Ramos (cell line): ENCODE data around the gene SLC25A26.

Experiments
- in situ Hi-C: fragments of 300-500 bp; cut with MboI; formaldehyde crosslinking; loops from one replicate; pipeline ENCODE4 v1.14.3; 2022; ENCODE audit warnings: low sequenced_read_pairs; ENCODE audit not compliant: unreplicated experiment

The SLC25A26 gene

DNA sequence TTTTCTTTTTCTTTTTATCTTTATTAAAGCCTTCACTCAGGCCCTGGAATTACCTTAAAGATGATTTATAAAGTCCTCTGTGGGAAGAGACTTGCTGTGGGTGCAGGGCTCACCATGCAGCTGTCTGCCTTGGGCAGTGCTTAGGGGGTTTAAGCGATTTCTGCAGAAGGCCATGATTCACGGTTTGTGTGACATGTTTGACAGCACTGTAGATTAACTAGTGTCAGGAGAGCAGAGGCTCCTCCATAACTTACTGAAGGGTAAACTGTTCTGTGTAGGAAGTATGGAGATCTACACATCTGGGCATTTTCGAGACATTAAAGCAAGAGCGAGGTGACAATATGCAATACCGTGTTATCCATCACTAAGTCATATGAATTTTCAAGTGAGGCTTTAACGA is 142.3 kb downstream of the SLC25A26 start:
- in situ Hi-C loops: no loop called here

DNA sequence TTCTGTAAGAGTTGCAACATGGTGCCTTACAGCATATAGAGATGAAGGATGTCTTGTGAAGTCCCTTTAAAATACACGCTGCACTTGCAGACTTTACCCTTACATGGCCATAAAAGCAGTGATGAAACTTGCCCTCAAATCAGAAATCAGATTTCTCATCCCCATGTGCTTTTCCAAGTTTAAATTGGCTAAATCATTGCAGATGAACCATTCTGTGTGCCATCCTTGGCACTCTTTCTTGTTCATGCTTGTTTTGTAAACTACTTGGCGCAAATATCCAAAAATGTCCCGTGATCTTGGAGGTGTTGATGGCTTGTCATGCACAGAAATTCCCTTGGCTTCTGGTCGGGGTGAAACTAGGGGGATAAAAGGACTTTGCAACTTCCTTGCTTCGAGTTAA is 144.3 kb downstream of the SLC25A26 start:
- in situ Hi-C loops: no loop called here

DNA sequence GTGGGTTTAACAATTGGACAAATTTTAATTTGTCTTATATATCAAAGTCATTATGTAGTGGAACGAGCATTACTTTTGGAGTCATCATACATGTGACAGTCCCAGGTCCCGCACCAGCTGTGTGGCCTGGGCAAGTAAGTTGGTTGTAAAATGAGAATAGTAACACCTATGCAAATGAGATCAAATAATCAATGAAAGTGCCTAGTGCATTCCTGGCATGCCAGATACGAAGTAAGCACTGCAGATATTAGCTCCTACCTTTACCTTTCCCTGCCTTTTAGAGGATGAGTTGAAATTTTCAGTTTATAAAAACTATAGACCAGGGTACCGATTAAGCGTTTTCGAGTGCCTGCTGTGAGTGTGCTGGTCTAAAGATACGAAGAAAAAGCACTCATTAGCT is 145.9 kb downstream of the SLC25A26 start:
- in situ Hi-C loops: no loop called here

DNA sequence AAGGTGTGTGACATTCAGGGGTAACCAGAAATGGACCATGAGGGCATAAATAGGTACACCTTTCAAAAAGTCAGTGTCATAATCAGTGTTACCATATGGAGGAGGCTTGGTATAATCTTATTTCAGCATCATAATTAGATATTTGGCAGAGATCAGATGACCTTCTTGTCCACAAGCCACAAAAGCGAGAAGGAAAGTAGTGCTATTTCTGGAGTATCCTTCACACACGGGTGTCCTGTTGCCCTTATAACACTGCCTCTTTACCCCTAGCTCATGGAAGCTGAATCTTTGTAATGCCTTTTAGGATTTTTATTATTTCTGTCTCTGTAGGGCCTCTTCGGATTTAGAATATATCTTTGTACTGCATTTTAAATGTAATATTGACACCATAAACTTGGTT is 147.2 kb downstream of the SLC25A26 start:
- in situ Hi-C loops: no loop called here

DNA sequence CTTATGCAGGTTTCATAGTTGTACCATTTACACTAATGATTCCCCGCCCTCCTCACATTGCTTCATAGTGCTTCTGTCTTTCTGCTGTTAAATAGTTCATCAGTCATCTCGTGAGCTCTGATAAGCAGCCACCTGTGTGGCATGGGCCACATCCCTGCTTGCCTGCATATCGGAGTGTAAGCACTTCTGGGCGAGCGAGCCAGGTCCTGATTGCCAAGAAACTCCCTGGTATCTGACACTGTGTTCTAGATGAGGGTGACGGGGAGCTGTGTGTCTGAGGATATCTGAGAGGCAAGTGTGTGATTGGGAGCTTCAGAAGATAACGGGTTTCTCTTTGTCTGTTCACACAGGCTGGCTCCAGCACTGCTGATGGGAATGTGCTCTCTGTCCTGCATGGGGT is 149.4 kb downstream of the SLC25A26 start:
- in situ Hi-C loops: no loop called here

DNA sequence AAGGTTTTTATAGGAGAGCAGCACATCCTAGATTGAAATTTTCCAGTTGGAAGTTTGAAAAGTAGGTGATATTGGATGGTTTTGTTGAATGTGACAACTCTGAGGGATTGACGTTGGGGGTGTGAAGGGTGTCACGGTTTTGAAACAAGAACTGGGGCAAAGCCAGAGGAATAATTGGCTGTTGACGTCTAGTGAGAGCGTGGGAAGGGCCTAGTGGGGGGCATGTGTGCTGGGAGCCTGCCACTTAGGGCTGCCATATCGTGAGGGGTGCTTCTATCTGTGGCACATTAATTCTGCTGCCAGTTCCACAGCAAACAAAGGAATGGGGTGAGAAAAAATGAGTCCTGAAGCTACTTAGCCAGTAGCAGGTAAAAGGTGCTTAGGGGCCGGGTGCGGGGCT is 150.6 kb downstream of the SLC25A26 start:
- in situ Hi-C loops: no loop called here

DNA sequence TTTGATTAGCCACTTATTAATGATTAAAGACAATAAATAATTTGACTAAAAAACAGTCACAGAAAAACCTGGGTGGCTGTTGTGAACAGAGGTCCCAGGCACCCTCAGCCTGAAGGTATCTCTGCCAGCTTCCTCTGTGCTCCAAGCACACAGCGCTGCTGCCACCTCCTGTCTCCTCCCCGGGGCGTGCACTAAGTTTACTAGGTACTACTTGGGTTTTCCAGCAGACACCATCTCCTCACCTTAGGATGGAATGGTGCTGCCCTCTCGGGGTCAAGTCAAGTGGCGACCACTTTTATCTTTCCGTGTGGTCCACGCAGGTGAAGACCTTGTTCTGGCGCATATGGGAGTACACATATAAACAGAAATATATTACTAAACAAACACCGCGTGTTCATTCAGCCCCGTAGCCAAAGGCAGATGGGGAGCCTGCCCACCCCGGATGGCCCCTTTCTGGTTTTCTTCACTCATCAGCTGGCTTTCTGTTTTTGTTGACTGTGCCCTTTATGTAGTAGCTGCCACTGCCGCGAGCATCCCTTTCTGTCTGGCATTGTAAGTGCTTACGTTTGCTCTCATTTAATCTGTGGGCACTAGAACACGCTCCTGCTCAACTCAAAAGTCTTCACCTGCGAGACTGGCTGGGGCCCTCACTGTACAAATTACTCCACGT is 152.0 kb downstream of the SLC25A26 start:
- in situ Hi-C loops: no loop called here

DNA sequence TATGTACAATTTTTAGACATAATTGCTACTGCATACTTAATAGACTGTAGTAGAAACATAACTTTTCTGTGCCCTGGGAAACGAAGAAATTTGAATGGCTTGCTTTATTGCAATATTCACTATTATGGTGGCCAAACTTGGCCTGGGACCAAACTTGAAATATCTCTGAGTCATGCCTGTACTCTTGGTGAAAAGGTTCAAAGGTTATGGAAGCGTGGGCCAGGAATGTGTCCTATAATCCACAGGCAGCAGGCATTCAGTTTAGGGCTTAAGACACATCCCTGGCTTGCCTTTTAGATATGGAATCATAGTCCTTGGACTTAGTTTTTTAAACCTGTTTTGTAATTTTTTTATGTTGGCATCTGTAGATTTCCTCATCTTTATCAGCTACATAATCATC is 155.8 kb downstream of the SLC25A26 start:
- in situ Hi-C loops: loop anchor here (25.0 kb wide), 1 partner anchor 436 kb away; no protein-coding TSS in a partner anchor

DNA sequence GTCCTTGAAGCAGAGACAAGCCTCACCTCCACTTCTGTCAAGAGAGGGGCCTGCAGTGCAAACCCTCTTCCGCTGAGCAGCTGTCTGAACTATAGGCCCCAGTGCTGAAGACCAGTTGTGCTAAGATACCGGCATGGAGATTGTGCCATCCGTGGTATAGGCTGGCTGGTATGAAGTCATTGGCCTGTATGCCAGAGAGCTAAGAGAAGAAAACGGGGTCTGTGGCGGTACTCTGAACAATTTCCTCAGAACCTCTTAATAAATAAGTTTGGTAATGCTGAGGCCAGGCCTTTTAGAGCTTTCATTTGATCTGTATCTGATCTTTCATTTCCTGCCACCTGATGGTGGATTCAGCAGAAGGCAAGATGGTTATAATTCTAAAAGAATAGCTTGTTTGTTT is 157.0 kb downstream of the SLC25A26 start:
- in situ Hi-C loops: loop anchor here (25.0 kb wide), 1 partner anchor 435 kb away; no protein-coding TSS in a partner anchor

DNA sequence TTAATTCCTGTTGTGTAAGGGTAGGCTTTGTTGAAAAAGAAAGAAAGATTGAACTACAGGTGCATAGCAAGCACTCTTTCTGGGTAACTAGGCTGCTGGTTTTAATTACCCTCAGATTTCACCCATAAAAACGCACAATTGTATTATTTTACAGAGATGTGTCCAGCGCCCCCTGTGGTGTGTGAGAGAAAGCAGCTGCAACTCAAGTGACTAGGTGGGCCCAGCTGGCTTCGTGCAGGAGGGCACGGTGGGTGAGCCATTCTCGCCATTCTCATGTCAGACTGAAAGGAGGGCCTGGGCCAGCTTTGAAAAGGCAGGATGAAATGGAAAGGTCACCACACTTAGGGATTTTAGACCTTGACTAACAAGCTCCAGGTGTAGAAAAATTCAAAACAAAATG is 157.5 kb downstream of the SLC25A26 start:
- in situ Hi-C loops: loop anchor here (25.0 kb wide), 1 partner anchor 434 kb away; no protein-coding TSS in a partner anchor

DNA sequence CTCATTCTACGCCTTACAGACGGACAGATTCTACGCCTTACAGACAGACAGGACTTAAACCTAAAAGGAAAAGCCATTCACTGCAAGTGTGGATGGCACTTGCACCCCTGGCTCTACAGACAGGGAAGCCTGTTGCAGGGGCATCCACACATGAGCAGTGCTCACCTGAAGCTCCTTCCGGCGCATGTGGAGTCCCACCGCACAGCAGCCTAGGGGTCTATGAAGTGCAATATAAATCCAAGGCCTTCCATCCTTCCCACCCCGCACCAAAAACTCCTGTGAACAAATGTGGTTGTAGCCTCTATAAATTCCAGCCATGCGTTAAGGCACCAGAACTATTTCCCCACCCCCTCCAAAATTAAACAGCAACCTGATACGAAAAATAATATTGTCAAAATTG is 158.8 kb downstream of the SLC25A26 start:
- in situ Hi-C loops: loop anchor here (25.0 kb wide), 1 partner anchor 433 kb away; no protein-coding TSS in a partner anchor

DNA sequence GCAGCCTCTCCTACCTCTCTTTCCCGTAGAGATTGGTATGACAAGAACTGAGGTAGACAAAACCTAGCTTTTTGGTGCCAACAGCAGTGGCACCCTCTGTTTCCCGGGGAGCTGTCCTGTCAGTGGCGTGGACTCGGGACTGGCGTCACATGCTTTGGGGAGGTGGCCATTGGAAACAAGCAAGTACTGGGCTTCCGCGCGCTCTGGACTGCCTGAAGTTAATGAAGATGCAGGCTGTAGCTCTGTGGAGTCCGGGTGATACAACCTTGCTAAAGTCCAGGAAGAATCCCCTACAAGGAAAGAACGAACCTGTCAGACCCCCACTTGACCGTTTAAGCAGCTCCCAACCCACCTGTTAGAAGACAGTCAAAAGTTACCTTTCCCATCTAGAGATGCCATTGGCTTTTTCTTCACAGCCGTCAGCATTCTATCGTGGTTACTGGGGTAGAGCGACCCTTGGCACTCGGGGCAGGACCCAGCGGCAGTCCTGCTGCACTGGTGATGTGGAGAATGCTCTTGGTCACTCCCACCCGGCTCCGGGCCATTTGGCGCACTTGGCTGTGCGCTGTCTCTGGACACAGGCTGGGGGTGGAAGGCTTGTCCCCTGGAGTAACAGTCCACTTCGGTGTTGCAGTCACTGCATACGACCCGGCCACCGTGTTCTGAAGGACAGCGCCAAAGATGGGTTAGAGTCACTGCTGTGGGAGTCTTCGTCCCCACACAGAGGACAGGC is 159.6 kb downstream of the SLC25A26 start:
- in situ Hi-C loops: loop anchor here (25.0 kb wide), 1 partner anchor 432 kb away; no protein-coding TSS in a partner anchor

DNA sequence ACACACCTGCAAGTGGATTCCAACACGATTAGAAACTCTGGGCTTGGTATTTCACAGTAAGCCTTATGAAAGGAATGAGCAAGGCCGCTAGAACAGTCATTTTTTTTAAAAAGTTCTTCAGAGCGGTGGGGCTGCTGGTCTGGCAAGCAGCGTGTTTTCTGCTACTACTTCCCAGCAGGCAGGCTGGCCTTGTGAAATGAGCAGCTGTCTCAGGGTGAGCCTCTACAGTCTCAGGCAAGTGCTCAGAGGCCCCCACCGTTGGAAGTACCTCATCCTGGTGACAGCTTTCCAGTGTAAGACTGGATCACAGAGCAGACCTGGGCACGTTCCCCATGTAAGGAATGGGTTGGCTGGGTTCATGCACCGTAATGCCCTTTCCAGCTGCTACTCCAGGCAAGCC is 160.8 kb downstream of the SLC25A26 start:
- in situ Hi-C loops: loop anchor here (25.0 kb wide), 1 partner anchor 431 kb away; no protein-coding TSS in a partner anchor

DNA sequence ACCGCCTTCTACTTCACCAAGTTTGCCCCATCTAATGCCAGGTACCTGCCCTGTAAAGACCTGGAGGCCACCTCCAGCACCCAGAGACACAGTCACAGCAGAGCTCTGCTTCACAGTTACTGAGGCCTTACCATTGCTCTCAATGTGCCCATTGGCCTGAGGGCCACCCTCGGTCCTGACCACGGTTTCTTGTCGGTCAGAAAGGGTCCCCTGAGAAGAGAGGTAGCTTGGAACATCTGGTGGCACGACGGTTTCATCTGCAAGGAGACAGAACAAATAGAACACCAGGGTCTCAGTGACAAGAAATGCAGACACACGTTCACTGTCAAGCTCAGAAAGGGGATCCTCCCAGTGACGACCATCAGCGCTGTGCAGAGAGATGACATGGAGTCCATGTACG is 161.3 kb downstream of the SLC25A26 start:
- in situ Hi-C loops: loop anchor here (25.0 kb wide), 1 partner anchor 430 kb away; no protein-coding TSS in a partner anchor

DNA sequence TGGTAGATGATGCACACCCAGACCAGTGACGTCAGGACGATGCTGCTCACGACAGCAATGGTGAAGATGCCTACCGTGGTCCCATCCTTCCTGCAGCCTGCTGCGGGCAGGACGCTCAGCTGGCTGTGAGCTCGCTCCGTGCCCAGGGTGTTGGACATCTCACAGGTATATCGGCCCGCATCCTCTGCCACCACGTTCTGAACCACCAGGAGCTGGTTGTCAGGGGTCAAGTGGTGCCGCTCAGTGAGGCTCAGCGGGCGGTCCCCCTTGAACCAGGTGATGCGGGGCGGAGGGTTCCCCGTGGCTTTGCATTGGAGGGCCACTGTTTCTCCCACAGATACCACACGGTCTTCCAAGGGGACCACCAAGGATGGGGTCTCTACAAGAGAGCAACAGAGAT is 162.2 kb downstream of the SLC25A26 start:
- in situ Hi-C loops: loop anchor here (25.0 kb wide), 1 partner anchor 429 kb away; no protein-coding TSS in a partner anchor

DNA sequence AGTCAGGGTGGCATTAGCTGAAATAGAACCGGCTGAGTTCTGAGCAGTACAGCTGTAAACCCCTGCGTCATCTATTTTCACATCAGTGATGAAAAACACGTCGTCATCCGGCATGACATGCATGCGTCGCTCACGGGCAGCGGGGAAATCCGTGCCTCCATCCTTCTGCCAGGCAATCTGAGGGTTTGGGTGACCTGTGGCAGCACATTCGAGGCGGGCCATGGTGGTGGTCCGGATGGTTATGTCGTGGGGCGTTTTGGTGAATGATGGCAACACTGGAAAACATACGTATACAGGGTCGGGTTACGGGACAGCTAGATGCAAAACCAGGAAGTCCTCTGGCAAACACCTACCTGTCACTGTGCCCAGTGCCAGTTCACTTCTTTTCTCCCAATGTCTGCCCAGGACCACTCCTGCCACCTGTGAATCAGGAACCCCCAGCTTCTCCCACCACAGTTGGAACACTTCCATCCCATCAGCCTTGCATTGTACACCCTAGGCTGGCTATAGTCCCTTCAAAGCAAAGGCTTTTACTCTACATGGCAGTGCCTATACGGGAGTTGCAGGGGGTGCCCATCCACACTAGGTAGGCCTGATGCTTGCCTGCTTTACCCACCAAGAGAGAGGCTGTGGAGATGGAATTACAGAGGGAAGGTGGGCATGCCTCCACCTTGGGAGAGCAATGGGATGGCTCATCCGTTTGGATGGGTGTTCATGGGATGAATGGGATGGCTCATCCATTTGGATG is 163.4 kb downstream of the SLC25A26 start:
- in situ Hi-C loops: loop anchor here (25.0 kb wide), 1 partner anchor 428 kb away; no protein-coding TSS in a partner anchor

DNA sequence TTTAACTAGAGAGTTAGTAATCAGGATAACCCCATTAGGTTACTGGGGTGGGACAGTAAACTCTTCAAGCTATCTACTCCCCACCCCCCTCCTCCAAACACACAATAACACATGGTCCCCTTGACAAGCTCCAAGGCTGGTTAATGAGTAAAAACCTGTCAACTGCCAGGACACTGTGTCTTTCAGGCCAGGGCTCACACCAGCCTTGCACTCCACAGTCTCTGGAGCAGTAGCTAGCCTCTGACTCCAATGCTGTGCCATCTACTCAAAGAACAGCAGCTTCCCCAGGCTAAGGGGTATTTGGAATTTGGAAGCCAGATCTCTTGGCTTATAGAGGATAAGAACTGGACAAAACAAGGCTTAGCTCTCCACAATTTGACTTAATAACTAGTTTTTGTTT is 164.3 kb downstream of the SLC25A26 start:
- in situ Hi-C loops: loop anchor here (25.0 kb wide), 1 partner anchor 427 kb away; no protein-coding TSS in a partner anchor

DNA sequence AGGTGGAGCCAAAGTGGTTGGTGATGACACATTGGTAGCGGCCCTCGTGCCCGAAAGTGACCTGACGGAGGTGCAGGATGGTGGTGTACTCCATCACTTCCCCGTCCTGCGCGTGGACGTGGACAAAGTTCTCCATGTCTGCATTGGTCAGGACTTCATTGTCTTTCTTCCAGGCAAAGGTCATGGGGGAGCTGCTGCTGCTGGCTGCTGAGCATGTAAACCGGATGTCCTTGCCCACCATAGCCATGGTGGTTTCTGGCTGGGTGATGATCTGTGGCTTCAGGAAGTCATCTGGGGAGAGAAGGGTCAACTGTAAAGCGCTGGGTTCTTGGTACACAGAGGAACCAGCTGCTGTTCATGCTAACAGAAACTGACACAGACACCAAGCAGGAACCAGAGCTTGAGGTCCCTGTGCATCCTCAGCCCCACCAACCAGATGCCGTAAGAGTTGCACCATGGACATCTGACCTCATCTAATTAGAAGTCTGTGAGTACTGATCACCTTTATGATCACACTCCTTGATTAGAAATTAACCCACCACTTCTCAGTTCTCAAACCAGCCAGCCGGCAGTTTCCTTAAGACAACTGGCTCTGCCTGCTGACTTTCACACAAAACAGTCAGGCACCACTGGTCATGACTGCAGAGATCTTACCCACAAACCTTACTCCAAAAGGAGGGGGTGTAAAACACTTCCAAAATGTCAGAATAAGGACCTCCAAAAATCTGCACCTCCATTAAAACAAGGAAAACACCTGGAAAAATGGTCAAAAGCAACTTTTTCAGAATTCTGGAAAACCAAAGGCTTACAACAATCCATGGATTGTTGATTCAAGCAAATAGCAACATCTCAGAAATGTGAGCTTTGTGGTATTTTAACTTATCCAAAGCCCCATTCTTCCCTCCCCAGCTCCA is 165.5 kb downstream of the SLC25A26 start:
- in situ Hi-C loops: loop anchor here (25.0 kb wide), 1 partner anchor 426 kb away; no protein-coding TSS in a partner anchor

DNA sequence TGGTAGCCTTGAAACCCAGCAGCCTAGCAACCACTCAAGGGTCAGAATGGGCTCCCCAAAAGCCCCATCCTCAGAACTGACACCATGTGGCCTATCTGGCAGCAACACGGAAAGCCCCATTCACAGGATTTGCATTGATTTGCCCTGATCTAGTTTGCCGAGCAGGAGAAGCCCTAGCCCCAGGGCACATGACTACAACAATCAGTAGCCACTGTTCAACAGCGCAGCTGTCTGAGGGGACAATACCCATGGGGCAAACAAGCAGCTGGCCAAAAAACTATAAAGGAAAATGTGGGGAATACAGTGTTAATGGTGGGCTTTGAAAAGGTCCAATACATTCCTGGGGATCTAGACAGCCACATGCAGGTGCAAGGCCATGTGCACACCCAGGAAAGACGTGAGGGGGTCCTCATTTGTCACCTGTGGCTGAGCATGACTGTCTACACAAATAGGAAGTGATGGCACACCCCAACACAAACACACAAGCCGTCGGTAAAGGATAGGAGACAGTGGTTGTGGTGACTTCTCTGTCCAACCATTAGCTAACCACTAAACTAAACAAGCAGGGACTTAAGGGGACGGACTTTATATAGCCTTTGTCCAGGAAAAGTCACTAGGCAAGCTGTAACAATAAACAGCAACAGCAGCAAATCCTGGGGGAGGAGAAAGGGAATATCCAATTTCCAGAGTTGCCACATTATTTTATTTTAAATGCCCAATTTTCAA is 166.3 kb downstream of the SLC25A26 start:
- in situ Hi-C loops: loop anchor here (25.0 kb wide), 1 partner anchor 425 kb away; no protein-coding TSS in a partner anchor
